Measurements from ENCODE around the gene MED9.

MED9 gene

DNA sequence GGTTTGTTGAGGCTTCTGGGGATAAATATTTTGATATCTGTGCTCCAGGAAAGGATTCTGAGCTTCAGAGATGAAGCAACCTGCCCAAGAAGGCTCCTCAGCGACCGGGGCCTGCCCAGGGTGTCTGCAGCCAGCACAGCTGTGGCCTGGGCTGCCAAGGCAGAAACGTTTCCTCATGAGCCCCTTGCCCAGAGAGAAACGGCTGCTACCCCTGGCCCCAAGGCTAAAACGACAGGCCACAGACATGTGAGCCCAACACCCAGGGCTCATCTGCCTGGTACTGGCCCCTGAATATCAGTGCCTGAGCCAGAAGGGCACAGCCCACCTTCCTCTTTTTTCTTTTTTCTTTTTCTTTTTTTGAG lies 64.8 kb downstream of the MED9 start:
- H3K9me3 ChIP-seq: no peaks in the 10 kb centered on the region
- no peaks in the 10 kb centered on the region for H3K36me3 ChIP-seq
- H3K4me3 ChIP-seq (ENCODE audit: low read depth, low read length): no peak overlapping the region
- H3K4me1 ChIP-seq: peaks cover 16% of the 10 kb centered on the region
- TF ChIP-seq, protein P1, sequence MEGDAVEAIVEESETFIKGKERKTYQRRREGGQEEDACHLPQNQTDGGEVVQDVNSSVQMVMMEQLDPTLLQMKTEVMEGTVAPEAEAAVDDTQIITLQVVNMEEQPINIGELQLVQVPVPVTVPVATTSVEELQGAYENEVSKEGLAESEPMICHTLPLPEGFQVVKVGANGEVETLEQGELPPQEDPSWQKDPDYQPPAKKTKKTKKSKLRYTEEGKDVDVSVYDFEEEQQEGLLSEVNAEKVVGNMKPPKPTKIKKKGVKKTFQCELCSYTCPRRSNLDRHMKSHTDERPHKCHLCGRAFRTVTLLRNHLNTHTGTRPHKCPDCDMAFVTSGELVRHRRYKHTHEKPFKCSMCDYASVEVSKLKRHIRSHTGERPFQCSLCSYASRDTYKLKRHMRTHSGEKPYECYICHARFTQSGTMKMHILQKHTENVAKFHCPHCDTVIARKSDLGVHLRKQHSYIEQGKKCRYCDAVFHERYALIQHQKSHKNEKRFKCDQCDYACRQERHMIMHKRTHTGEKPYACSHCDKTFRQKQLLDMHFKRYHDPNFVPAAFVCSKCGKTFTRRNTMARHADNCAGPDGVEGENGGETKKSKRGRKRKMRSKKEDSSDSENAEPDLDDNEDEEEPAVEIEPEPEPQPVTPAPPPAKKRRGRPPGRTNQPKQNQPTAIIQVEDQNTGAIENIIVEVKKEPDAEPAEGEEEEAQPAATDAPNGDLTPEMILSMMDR (IDR thresholded peaks at IDR 0.05; ENCODE audit: low read depth, low read length): no peak
- no peaks in the 10 kb centered on the region for H3K27me3 ChIP-seq
- DNase-seq: no peak
